Measurements from ENCODE around the gene LRRC43. TPM values are rescaled to one million over a fixed set of nuclear protein-coding genes. Genes with fewer than 3 reads are reported as not detected.

Gene LRRC43
- total RNA-seq, 1 experiment from 2014 or later = 0.22 TPM

GRCh38 chr12:122245553-122245952 is 62.6 kb downstream of the LRRC43 start:
- H3K9me3 Mint-ChIP-seq = no peaks in the 10 kb centered on the region
- H3K4me1 Mint-ChIP-seq = no peaks in the 10 kb centered on the region
- no peak for TF ChIP-seq EMX1 (CRISPR knock-in tag; IDR thresholded peaks at IDR 0.05)
- TF ChIP-seq, protein P1, sequence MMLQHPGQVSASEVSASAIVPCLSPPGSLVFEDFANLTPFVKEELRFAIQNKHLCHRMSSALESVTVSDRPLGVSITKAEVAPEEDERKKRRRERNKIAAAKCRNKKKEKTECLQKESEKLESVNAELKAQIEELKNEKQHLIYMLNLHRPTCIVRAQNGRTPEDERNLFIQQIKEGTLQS (CRISPR knock-in tag; conservative IDR thresholded peaks at IDR 0.05) = no peak
- no peak for TF ChIP-seq ZNF317 (CRISPR knock-in tag; IDR thresholded peaks at IDR 0.05; ENCODE audit: borderline replicate concordance, low read depth)
- no peak for TF ChIP-seq ESRRA (CRISPR knock-in tag; IDR thresholded peaks at IDR 0.05; ENCODE audit: borderline replicate concordance)
- no peak for TF ChIP-seq ELF4 (CRISPR knock-in tag; IDR thresholded peaks at IDR 0.05; ENCODE audit: low read depth)
- no peak for TF ChIP-seq ZNF263 (CRISPR knock-in tag; IDR thresholded peaks at IDR 0.05; ENCODE audit: low read depth)
- no peak for TF ChIP-seq ZNF532 (CRISPR knock-in tag; IDR thresholded peaks at IDR 0.05; ENCODE audit: borderline replicate concordance)
- TF ChIP-seq NFATC4 (CRISPR knock-in tag; IDR thresholded peaks at IDR 0.05) = no peak
- TF ChIP-seq, protein P2, sequence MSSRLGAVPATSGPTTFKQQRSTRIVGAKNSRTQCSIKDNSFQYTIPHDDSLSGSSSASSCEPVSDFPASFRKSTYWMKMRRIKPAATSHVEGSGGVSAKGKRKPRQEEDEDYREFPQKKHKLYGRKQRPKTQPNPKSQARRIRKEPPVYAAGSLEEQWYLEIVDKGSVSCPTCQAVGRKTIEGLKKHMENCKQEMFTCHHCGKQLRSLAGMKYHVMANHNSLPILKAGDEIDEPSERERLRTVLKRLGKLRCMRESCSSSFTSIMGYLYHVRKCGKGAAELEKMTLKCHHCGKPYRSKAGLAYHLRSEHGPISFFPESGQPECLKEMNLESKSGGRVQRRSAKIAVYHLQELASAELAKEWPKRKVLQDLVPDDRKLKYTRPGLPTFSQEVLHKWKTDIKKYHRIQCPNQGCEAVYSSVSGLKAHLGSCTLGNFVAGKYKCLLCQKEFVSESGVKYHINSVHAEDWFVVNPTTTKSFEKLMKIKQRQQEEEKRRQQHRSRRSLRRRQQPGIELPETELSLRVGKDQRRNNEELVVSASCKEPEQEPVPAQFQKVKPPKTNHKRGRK (CRISPR knock-in tag; IDR thresholded peaks at IDR 0.05; ENCODE audit: borderline replicate concordance) = no peak
- no peak for TF ChIP-seq GRHL2 (CRISPR knock-in tag; IDR thresholded peaks at IDR 0.05; ENCODE audit: insufficient replicate concordance, severe bottlenecking)
- TF ChIP-seq, protein P3, sequence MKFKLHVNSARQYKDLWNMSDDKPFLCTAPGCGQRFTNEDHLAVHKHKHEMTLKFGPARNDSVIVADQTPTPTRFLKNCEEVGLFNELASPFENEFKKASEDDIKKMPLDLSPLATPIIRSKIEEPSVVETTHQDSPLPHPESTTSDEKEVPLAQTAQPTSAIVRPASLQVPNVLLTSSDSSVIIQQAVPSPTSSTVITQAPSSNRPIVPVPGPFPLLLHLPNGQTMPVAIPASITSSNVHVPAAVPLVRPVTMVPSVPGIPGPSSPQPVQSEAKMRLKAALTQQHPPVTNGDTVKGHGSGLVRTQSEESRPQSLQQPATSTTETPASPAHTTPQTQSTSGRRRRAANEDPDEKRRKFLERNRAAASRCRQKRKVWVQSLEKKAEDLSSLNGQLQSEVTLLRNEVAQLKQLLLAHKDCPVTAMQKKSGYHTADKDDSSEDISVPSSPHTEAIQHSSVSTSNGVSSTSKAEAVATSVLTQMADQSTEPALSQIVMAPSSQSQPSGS (CRISPR knock-in tag; IDR thresholded peaks at IDR 0.05; ENCODE audit: borderline replicate concordance, low read depth) = no peak
- TF ChIP-seq ZBTB21 (CRISPR knock-in tag; IDR thresholded peaks at IDR 0.05; ENCODE audit: borderline replicate concordance) = no peak
- no peak for TF ChIP-seq CREB1 (CRISPR knock-in tag; IDR thresholded peaks at IDR 0.05)
- no peak for TF ChIP-seq FOXJ3 (CRISPR knock-in tag; IDR thresholded peaks at IDR 0.05; ENCODE audit: borderline replicate concordance)
- TF ChIP-seq TCF7 (CRISPR knock-in tag; IDR thresholded peaks at IDR 0.05; ENCODE audit: low read depth) = no peak
- ChIA-PET POLR2A (interaction anchor here (0.6 to 0.7 kb wide), 2 partner anchors 35 to 1660 kb away, joined by 3 to 6 read pairs; no protein-coding TSS in a partner anchor), CTCF (no interaction called here)
- ATAC-seq (no peak), DNase-seq (ENCODE audit: low spot score) (no peak)
- peaks cover 15% of the 10 kb centered on the region for H3K36me3 Mint-ChIP-seq
- no peak overlapping the region for H3K4me3 Mint-ChIP-seq
- H3K27ac Mint-ChIP-seq = no peak overlapping the region
- H3K27me3 Mint-ChIP-seq (ENCODE audit: low read depth) = no peaks in the 10 kb centered on the region

DNA sequence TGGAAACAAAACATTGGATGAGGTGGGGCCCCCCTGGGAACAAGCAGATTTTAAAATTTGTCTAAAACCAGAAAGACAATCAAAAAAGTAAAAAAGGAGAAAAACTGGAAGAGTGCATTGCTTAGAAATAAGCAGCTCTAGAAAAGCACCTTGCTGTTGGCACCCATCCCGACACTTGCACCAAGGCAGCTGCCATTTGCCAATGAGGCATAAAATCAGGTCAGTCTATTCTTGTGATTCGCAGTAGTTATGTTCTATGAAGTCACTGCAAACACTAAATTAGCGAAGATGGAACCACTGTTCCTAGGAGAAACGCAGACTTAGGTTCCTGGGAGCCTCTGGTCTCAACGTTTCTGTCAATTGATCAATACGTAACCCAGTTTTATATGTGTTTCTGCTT is 67.1 kb downstream of the LRRC43 start:
- TF ChIP-seq ATF6 (CRISPR knock-in tag; IDR thresholded peaks at IDR 0.05) = no peak
- TF ChIP-seq IRF1 (CRISPR knock-in tag; IDR thresholded peaks at IDR 0.05) = no peak
- no peak for TF ChIP-seq NR2C2 (CRISPR knock-in tag; IDR thresholded peaks at IDR 0.05)
- no peak for TF ChIP-seq MYBL2 (CRISPR knock-in tag; IDR thresholded peaks at IDR 0.05)
- no peak for TF ChIP-seq GRHL2 (CRISPR knock-in tag; IDR thresholded peaks at IDR 0.05; ENCODE audit: insufficient replicate concordance, severe bottlenecking)
- no peaks in the 10 kb centered on the region for H3K27me3 Mint-ChIP-seq (ENCODE audit: low read depth)
- peaks cover 13% of the 10 kb centered on the region; the same call in 1 of the 2 replicates for H3K36me3 Mint-ChIP-seq
- ATAC-seq (no peak), DNase-seq (ENCODE audit: low spot score) (no peak)
- no peak overlapping the region for H3K4me3 Mint-ChIP-seq
- no peaks in the 10 kb centered on the region for H3K4me1 Mint-ChIP-seq
- no peaks in the 10 kb centered on the region for H3K9me3 Mint-ChIP-seq
- no peak overlapping the region for H3K27ac Mint-ChIP-seq
- POLR2A ChIA-PET = no interaction called here
- CTCF ChIA-PET = no interaction called here
